Liver (tissue), 9 donors: ENCODE results near the gene GABRE. TPM values are rescaled to one million over a fixed set of nuclear protein-coding genes. Genes with fewer than 3 reads are reported as not detected.

Experiments
- DNase-seq: peaks from one replicate; pipeline ENCODE4 v3.0.0-alpha.2; 2017; ENCODE audit warnings: low spot score
- H3K27ac ChIP-seq, 2 donors: one replicate each; pipeline ENCODE4 v1.7.0; 2013; ENCODE audit warnings: inconsistent platforms in 2 of 2, low read length in 2 of 2, control low read depth in 1 of 2, low read depth in 1 of 2, mild to moderate bottlenecking in 1 of 2
- H3K27me3 ChIP-seq, 4 donors: one replicate each; pipeline versions ENCODE4 v1.6.1 to v1.7.0; 2013; ENCODE audit warnings: low read length in 3 of 4, inconsistent platforms in 1 of 4, mild to moderate bottlenecking in 1 of 4, moderate library complexity in 1 of 4; ENCODE audit not compliant: control insufficient read depth in 4 of 4, insufficient read depth in 4 of 4
- H3K36me3 ChIP-seq, 4 donors: one replicate each; pipeline versions ENCODE4 v1.6.1 to v1.7.0; 2013; ENCODE audit warnings: low read length in 3 of 4, mild to moderate bottlenecking in 3 of 4, low read depth in 1 of 4, moderate library complexity in 1 of 4; ENCODE audit not compliant: control insufficient read depth in 4 of 4, insufficient read depth in 3 of 4
- H3K4me1 ChIP-seq, 4 donors: one replicate each; pipeline versions ENCODE4 v1.6.1 to v1.7.0; 2013; ENCODE audit warnings: low read length in 3 of 4, mild to moderate bottlenecking in 3 of 4, moderate library complexity in 1 of 4; ENCODE audit not compliant: control insufficient read depth in 4 of 4, insufficient read depth in 4 of 4
- H3K4me3 ChIP-seq, 3 donors: one replicate each; pipeline versions ENCODE4 v1.6.1 to v1.7.0; 2013; ENCODE audit warnings: low read length in 3 of 3, control low read depth in 1 of 3, low read depth in 1 of 3, mild to moderate bottlenecking in 1 of 3
- H3K9ac ChIP-seq, 2 donors: one replicate each; pipeline ENCODE4 v1.7.0; 2013; ENCODE audit warnings: low read length in 2 of 2, mild to moderate bottlenecking in 2 of 2, moderate library complexity in 2 of 2, control low read depth in 1 of 2, low read depth in 1 of 2
- H3K9me3 ChIP-seq, 4 donors: one replicate each; pipeline versions ENCODE4 v1.6.1 to v1.7.0; 2013; ENCODE audit warnings: low read length in 3 of 4; ENCODE audit not compliant: control insufficient read depth in 4 of 4
- EGR1 ChIP-seq, 2 donors: IDR thresholded peaks; 2 replicates each; pipeline ENCODE4 v1.6.1; 2016 to 2018; ENCODE audit warnings: antibody characterized with exemption in 2 of 2, low read depth in 2 of 2
- FOXA1 ChIP-seq: IDR thresholded peaks from 2 replicates; pipeline ENCODE4 v1.6.1; 2016; ENCODE audit warnings: antibody characterized with exemption
- FOXA2 ChIP-seq: IDR thresholded peaks from 2 replicates; pipeline ENCODE4 v1.6.1; 2016; ENCODE audit warnings: antibody characterized with exemption
- GABPA ChIP-seq, 2 donors: IDR thresholded peaks in 1 of 2; conservative IDR thresholded peaks in 1 of 2; 2 replicates each; pipeline ENCODE4 v1.6.1; 2016; ENCODE audit warnings: antibody characterized with exemption in 2 of 2, mild to moderate bottlenecking in 1 of 2, moderate library complexity in 1 of 2
- HNF4A ChIP-seq, 2 donors: conservative IDR thresholded peaks; 2 replicates each; pipeline ENCODE4 v1.6.1; 2016; ENCODE audit warnings: antibody characterized with exemption in 2 of 2, mild to moderate bottlenecking in 2 of 2
- HNF4G ChIP-seq: IDR thresholded peaks from 2 replicates; pipeline ENCODE4 v1.6.1; 2016; ENCODE audit warnings: antibody characterized with exemption
- JUND ChIP-seq, 2 donors: IDR thresholded peaks; 2 replicates each; pipeline ENCODE4 v1.6.1; 2016; ENCODE audit warnings: antibody characterized with exemption in 2 of 2
- NR2F2 ChIP-seq: IDR thresholded peaks from 2 replicates; pipeline ENCODE4 v1.6.1; 2016; ENCODE audit warnings: antibody characterized with exemption
- RAD21 ChIP-seq, 2 donors: IDR thresholded peaks; 2 replicates each; pipeline ENCODE4 v1.6.1; 2016; ENCODE audit warnings: antibody characterized with exemption in 2 of 2, mild to moderate bottlenecking in 2 of 2
- REST ChIP-seq: IDR thresholded peaks from 2 replicates; pipeline ENCODE4 v1.6.1; 2016; ENCODE audit warnings: antibody characterized with exemption, mild to moderate bottlenecking
- SP1 ChIP-seq: IDR thresholded peaks from 2 replicates; pipeline ENCODE4 v1.6.1; 2018; ENCODE audit warnings: antibody characterized with exemption, mild to moderate bottlenecking
- TAF1 ChIP-seq: conservative IDR thresholded peaks from 2 replicates; pipeline ENCODE4 v1.6.1; 2016; ENCODE audit warnings: antibody characterized with exemption, mild to moderate bottlenecking
- YY1 ChIP-seq: IDR thresholded peaks from 2 replicates; pipeline ENCODE4 v1.6.1; 2016; ENCODE audit warnings: antibody characterized with exemption, mild to moderate bottlenecking
- ZBTB33 ChIP-seq: IDR thresholded peaks from 2 replicates; pipeline ENCODE4 v1.6.1; 2016; ENCODE audit warnings: antibody characterized with exemption
- WGBS: extraction: QIAGEN DNeasy Blood & Tissue Kit; methylation state at CpG from one replicate; pipeline ENCODE4 v1.1.7; 2013; 5-methylcytosine and 5-hydroxymethylcytosine counted together
- polyA plus RNA-seq, 2 donors: library from polyadenylated mRNA; stranded (reverse) in 1 of 2; unstranded in 1 of 2; fragments of 200-250 nt in 1 of 2; fragments of >200 nt in 1 of 2; fragmentation: Nextera tagmentation in 1 of 2; extraction: Ambion mirVana in 1 of 2; gene quantifications; one replicate each; pipeline versions ENCODE4 v1.2.1 to v1.2.3, GENCODE V29; 2013 to 2015
- total RNA-seq, 2 donors: library from RNA; depleted of rRNA; stranded (reverse); fragments of >200 nt; gene quantifications; one replicate each; pipeline ENCODE4 v1.2.3, GENCODE V29; 2014
- TF ChIP-seq, protein P1 (sequence below): IDR thresholded peaks from 2 replicates; pipeline ENCODE4 v1.6.1; 2016; ENCODE audit warnings: antibody characterized with exemption
- donor health status: healthy.
- donor health status: healthy.
- donor health status: healthy.
- donor health status: healthy.
- donor health status: healthy.

The GABRE gene
- total and polyA plus RNA-seq, 4 donors: 0.49 to 4.9 (median 0.64) TPM

DNA sequence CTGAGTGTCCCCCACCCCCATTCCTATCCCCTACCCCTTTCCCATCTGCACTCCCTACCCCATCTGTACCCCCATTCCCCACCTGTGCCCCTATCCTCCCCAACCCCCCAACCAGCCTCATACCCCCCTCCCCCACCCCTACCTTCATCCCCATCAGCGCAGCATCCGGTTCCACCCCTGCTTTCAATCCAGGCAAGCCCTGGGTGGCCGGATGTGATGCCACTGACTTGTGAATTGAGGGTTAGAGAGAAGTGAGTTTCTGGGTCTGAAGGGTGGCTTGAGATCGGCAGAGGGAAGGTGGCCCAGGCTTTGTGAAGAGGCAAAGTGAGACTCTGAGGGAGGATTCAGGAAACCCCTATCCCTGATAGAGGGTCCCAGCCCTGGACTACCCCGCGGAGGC is 53.9 kb downstream of the GABRE start:
- Histone ChIP-seq H3K9me3 (no peaks in the 10 kb centered on the region), H3K9ac (no peak overlapping the region), H3K36me3 (no peaks in the 10 kb centered on the region), H3K27ac (no peak overlapping the region), H3K27me3 (no peaks in the 10 kb centered on the region), H3K4me3 (no peak overlapping the region), H3K4me1 (no peaks in the 10 kb centered on the region)
- DNase-seq: no peak
- 52% methylated on average over 6 of the region's 6 CpGs for WGBS
- no peak for TF ChIP-seq HNF4G
- TF ChIP-seq, protein P1, sequence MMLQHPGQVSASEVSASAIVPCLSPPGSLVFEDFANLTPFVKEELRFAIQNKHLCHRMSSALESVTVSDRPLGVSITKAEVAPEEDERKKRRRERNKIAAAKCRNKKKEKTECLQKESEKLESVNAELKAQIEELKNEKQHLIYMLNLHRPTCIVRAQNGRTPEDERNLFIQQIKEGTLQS: no peak
- no peak for TF ChIP-seq RAD21 (IDR thresholded peaks at IDR 0.05)
- no peak for TF ChIP-seq EGR1 (IDR thresholded peaks at IDR 0.05; ENCODE audit: low read depth in 2 of 2)
- no peak for TF ChIP-seq ZBTB33
- no peak for TF ChIP-seq FOXA1

DNA sequence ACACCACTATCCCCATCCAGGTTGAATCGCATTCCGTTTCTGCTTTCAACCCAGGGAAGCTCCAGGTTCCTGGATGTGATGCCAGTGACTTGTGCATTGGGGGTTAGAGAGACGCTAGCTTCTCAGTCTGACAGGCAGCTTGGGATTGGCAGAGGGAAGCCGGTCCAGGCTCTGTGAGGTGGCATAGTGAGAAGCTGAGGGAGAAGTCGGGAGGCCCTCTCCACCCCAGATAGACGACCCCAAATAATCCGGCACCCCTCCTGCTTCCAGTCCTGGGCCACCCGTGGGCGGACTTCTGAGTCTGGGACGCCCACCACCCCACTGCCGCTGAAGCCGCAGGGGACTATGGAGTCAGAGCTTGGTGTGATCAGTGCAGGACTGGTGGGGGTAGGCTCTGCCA is 54.4 kb downstream of the GABRE start:
- WGBS: 90% methylated on average over 12 of the region's 12 CpGs
- Histone ChIP-seq H3K4me3 (no peak overlapping the region), H3K36me3 (no peaks in the 10 kb centered on the region), H3K27me3 (no peaks in the 10 kb centered on the region), H3K27ac (no peak overlapping the region), H3K9me3 (no peaks in the 10 kb centered on the region), H3K9ac (no peak overlapping the region), H3K4me1 (no peaks in the 10 kb centered on the region)
- no peak for DNase-seq
- TF ChIP-seq HNF4G: no peak
- no peak for TF ChIP-seq NR2F2
- TF ChIP-seq YY1: no peak
- TF ChIP-seq, protein P1: no peak
- no peak for TF ChIP-seq EGR1 (IDR thresholded peaks at IDR 0.05; ENCODE audit: low read depth in 2 of 2)
- TF ChIP-seq FOXA2: no peak
- TF ChIP-seq REST: no peak
- TF ChIP-seq TAF1: no peak
- no peak for TF ChIP-seq HNF4A (conservative IDR thresholded peaks at IDR 0.05)
- no peak for TF ChIP-seq GABPA (IDR thresholded peaks at IDR 0.05 in 1 of 2, conservative IDR thresholded peaks at IDR 0.05 in 1 of 2)
- no peak for TF ChIP-seq ZBTB33
- TF ChIP-seq JUND (IDR thresholded peaks at IDR 0.05): no peak
- TF ChIP-seq SP1: no peak
